ENCODE measurements around the gene CLSTN2. TPM values are rescaled to one million over a fixed set of nuclear protein-coding genes. Genes with fewer than 3 reads are reported as not detected.

The CLSTN2 gene
- total RNA-seq, 1 donor, result 7.3 TPM

DNA sequence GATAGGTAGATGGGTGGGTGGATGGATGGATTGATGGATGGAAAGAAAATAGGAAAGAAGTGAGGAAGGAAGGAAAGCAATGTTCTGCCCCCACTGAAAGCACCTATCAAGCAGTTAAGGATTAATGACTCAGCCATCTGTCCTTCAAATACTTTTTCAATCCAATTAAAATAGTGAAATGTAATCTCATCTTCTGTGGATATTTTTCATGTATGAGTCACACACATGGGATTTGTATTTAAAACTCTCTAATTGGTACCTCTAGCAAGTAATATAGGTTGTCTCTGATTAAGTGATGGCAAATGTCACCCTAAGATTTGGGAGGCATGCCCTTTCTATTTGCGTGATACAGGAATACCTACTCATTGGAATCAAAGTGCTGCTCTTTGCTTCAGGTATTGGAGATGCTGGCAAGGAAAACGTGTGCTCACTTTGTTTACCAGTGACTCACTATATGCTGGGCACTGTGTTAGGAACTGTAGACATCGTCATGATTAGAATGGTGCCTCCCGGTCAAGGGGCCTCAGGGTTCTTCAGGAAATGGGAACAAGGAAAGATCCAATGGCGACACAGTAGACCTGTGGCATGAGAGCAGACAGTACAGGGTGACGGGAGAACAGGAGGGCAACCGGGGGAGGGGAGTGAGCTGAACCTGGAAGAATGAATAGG lies 230.1 kb downstream of the CLSTN2 start:
- DNase-seq (ENCODE audit: low read depth), result no peak
- no peak overlapping the region for H3K4me3 ChIP-seq (ENCODE audit: low read depth, low read length)
- TF ChIP-seq, protein P1, sequence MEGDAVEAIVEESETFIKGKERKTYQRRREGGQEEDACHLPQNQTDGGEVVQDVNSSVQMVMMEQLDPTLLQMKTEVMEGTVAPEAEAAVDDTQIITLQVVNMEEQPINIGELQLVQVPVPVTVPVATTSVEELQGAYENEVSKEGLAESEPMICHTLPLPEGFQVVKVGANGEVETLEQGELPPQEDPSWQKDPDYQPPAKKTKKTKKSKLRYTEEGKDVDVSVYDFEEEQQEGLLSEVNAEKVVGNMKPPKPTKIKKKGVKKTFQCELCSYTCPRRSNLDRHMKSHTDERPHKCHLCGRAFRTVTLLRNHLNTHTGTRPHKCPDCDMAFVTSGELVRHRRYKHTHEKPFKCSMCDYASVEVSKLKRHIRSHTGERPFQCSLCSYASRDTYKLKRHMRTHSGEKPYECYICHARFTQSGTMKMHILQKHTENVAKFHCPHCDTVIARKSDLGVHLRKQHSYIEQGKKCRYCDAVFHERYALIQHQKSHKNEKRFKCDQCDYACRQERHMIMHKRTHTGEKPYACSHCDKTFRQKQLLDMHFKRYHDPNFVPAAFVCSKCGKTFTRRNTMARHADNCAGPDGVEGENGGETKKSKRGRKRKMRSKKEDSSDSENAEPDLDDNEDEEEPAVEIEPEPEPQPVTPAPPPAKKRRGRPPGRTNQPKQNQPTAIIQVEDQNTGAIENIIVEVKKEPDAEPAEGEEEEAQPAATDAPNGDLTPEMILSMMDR (IDR thresholded peaks at IDR 0.05; ENCODE audit: insufficient read depth, low read depth, low read length), result no peak

DNA sequence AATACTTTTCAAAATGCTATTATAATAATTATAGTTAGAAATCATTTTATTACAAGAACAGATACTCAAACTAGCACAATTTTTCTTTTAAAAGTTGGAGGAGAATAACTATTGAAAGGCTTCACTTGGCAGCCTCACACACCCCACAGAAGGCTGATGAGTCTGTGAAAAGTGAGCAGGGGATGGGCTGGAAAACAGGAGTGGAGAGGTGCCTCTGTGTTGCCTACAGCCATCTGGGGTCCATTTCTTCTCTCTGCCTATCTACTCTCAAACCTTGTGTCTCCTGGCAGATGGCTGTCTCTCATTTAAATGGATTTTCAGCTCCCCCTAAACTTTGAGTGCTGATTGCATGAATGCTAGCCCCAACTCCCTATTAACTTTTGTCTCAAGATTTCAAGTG lies 230.8 kb downstream of the CLSTN2 start:
- TF ChIP-seq, protein P1 (IDR thresholded peaks at IDR 0.05; ENCODE audit: insufficient read depth, low read depth, low read length), result no peak
- no peak overlapping the region for H3K4me3 ChIP-seq (ENCODE audit: low read depth, low read length)
- no peak for DNase-seq (ENCODE audit: low read depth)

DNA sequence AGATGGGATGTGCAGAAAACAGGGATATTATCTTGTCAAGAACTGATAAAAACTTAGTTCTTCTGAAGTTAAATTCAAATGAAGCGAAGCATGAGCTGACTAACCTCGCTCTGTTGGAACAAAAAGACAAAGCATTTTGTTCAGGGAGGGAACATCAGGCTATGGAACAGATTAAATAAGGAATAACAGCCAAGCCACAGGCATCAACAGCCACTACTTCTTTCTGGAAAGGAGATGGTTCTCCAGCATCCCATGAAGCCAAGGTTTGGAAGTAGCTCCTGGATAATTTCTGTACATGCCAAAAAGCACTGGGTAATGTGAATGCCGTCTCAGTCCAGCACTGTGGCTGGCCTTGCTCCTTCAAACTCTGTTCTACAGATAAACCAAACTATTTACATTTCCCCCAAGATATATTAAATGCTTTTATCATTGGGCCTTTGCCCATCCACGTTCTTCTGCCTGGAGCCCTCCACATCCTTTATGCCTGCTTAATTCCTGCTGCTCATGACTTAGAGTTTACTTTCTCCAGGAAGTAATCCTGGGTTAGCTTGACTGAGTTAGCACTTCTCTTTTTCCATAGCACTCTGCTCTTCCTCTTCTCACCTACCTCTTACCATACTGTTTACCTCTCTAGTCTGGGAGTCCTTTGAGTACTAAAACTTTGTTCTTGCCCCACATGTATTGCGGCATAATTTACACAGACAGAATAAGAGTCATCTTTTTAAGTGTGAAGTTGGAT lies 232.0 kb downstream of the CLSTN2 start:
- DNase-seq (ENCODE audit: low read depth), result no peak
- H3K4me3 ChIP-seq (ENCODE audit: low read depth, low read length), result no peak overlapping the region
- TF ChIP-seq, protein P1 (IDR thresholded peaks at IDR 0.05; ENCODE audit: insufficient read depth, low read depth, low read length), result no peak

DNA sequence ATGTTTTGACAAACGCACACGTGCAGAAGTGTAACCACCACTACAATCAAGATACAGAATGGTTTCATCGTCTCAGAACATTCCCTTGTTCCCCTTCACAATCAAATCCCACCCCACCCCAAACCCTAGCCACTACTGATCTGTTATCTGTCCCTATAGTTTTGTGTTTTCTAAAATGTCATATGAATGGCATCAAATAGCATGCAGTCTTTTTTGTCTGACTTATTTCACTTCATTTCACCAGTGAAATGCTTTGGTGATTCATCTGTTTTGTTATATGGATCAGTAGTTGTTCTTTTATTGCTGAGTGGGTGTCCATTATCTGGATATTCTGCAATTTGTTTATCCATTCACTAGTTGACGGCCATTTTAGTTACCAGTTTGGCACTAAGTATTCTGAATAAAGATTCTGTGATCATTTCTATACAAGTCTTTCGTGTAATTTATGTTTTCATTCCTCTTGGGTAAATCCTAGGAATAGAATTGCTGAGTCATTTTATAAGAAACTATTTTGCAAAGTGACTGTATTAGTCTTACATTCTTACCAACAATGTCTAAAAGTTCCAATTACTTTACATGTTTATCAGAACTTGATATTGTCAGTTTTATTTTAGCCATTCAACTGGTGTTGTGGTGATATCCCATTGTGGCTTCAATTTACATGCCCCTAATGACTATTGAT lies 232.8 kb downstream of the CLSTN2 start:
- TF ChIP-seq, protein P1 (IDR thresholded peaks at IDR 0.05; ENCODE audit: insufficient read depth, low read depth, low read length), result no peak
- no peak for DNase-seq (ENCODE audit: low read depth)
- H3K4me3 ChIP-seq (ENCODE audit: low read depth, low read length), result no peak overlapping the region

DNA sequence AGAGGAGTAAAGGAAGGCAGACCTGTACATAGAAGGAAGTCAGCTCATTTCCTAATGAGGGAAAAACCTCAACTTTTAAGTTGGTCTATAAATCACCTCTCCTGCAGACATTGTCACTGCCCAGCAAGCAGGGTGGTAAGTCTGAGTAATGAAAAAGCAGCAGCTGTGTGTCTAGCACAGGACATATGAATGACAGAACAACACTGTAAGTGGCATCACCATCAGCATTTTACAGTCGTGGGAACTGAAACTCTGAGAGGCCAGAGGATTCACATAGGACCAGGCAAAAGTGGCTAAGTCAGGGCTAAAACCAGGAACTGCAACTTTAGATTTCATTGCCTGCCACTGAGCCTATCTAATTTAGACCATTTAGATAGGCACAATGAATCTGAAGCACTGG lies 235.6 kb downstream of the CLSTN2 start:
- no peak for DNase-seq (ENCODE audit: low read depth)
- TF ChIP-seq, protein P1 (IDR thresholded peaks at IDR 0.05; ENCODE audit: insufficient read depth, low read depth, low read length), result no peak
- no peak overlapping the region for H3K4me3 ChIP-seq (ENCODE audit: low read depth, low read length)

DNA sequence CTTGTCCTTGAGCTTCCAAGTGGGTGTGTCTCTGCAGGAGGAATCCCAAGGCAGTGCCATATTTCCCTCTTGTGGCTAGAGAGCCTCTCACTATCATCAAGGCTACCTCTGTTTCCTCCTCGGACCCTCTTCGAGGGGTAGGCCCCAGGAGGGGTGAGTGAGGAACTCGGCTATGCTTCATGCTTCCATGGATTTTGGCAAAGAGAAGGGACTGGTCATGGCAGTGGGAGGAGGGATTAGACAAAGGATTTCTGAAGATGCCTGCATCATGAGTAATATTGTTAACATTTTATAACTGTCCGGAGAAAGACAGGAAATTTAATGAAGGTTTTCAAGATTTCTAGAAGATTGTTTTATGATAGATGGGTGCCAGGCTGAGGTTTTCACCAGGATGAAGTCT lies 241.5 kb downstream of the CLSTN2 start:
- no peak for DNase-seq (ENCODE audit: low read depth)
- TF ChIP-seq, protein P1 (IDR thresholded peaks at IDR 0.05; ENCODE audit: insufficient read depth, low read depth, low read length), result no peak

More for the DNA sequence above, 241.5 kb downstream of the CLSTN2 start:
- no peak overlapping the region for H3K4me3 ChIP-seq (ENCODE audit: low read depth, low read length)

Data from fibroblast of villous mesenchyme (primary cell).